Ascending aorta (tissue), 2 donors: ENCODE measurements around the gene TAF15. TPM values are rescaled to one million over a fixed set of nuclear protein-coding genes. Genes with fewer than 3 reads are reported as not detected.
A peak's percentile ranks its signal among the peaks of the same experiment; 100 is the strongest.

Experiments used
- DNase-seq, 2 donors: peaks; one replicate each; pipeline ENCODE4 v3.0.0-alpha.2; 2019; ENCODE audit warnings: low spot score in 2 of 2
- H3K27ac ChIP-seq, 2 donors: fragments of 200-600 bp; sonication (generic); one replicate each; pipeline ENCODE4 v1.5.1; 2016 to 2017; ENCODE audit warnings: mild to moderate bottlenecking in 1 of 2
- H3K27me3 ChIP-seq: fragments of 200-600 bp; sonication (generic); one replicate; pipeline ENCODE4 v1.5.1; 2017
- H3K36me3 ChIP-seq, 2 donors: fragments of 200-600 bp; sonication (generic); one replicate each; pipeline ENCODE4 v1.5.1; 2016
- H3K4me1 ChIP-seq, 2 donors: fragments of 200-600 bp; sonication (generic); one replicate each; pipeline ENCODE4 v1.5.1; 2016 to 2017; ENCODE audit warnings: mild to moderate bottlenecking in 1 of 2
- H3K4me3 ChIP-seq, 2 donors: fragments of 200-600 bp; sonication (generic); one replicate each; pipeline ENCODE4 v1.5.1; 2016 to 2017; ENCODE audit warnings: mild to moderate bottlenecking in 1 of 2
- H3K9me3 ChIP-seq, 2 donors: fragments of 200-600 bp; sonication (generic); one replicate each; pipeline ENCODE4 v1.5.1; 2016
- CTCF ChIP-seq, 3 experiments: fragments of 200-600 bp in 2 of 3; fragments of 450-650 bp in 1 of 3; sonication (generic) in 2 of 3; IDR thresholded peaks; one replicate each; pipeline ENCODE4 v1.5.1; 2016 to 2019; ENCODE audit warnings: antibody characterized with exemption in 3 of 3, mild to moderate bottlenecking in 1 of 3, moderate library complexity in 1 of 3
- intact Hi-C: fragments of 100-400 bp; cut with DNase I; formaldehyde crosslinking; loops from one replicate; pipeline ENCODE4 v1.15.1; 2023
- total RNA-seq: library from RNA; depleted of rRNA; stranded (reverse); fragments of >200 nt; gene quantifications from one replicate; pipeline ENCODE4 v1.1.0, GENCODE V29; 2016

The TAF15 gene
- total RNA-seq, 1 donor from 2014 or later, result 49.6 TPM

- H3K27ac ChIP-seq, result no peak overlapping the region
- no peaks in the 10 kb centered on the region for H3K27me3 ChIP-seq
- H3K36me3 ChIP-seq, result no peaks in the 10 kb centered on the region
- peaks cover 0 to 4% of the 10 kb centered on the region in 2 donors for H3K4me1 ChIP-seq
- TF ChIP-seq CTCF (IDR thresholded peaks at IDR 0.05), result no peak
- H3K9me3 ChIP-seq, result no peaks in the 10 kb centered on the region
- H3K4me3 ChIP-seq, result peak overlapping the region; percentile 54 to 67
- intact Hi-C loops, result no loop called here
- no peak for DNase-seq
These were observed 13.4 kb upstream of the TAF15 start for GRCh38 chr17:35795871-35796265.

- Histone ChIP-seq H3K27ac (no peak overlapping the region), H3K27me3 (no peaks in the 10 kb centered on the region), H3K4me1 (peaks cover 4 to 14% of the 10 kb centered on the region in 2 donors), H3K9me3 (no peaks in the 10 kb centered on the region), H3K4me3 (no peak overlapping the region), H3K36me3 (no peaks in the 10 kb centered on the region)
- intact Hi-C loops, result no loop called here
- DNase-seq, result no peak
- no peak for TF ChIP-seq CTCF (IDR thresholded peaks at IDR 0.05)
These were observed 12.3 kb upstream of the TAF15 start for GRCh38 chr17:35796942-35797341.

GRCh38 chr17:35797370-35797769 is 11.9 kb upstream of the TAF15 start:
- no peak for DNase-seq
- Histone ChIP-seq H3K9me3 (no peaks in the 10 kb centered on the region), H3K4me1 (peaks cover 4 to 15% of the 10 kb centered on the region in 2 donors), H3K27me3 (no peaks in the 10 kb centered on the region), H3K36me3 (no peaks in the 10 kb centered on the region), H3K27ac (no peak overlapping the region), H3K4me3 (no peak overlapping the region)
- TF ChIP-seq CTCF (IDR thresholded peaks at IDR 0.05), result no peak
- intact Hi-C loops, result no loop called here

- no peak for DNase-seq
- H3K27ac ChIP-seq, result no peak overlapping the region
These were observed 11.4 kb upstream of the TAF15 start for GRCh38 chr17:35797918-35798317.

GRCh38 chr17:35799942-35800341 is 9.3 kb upstream of the TAF15 start:
- no peak overlapping the region for H3K4me3 ChIP-seq
- peaks cover 4 to 17% of the 10 kb centered on the region in 2 donors for H3K4me1 ChIP-seq
- no peaks in the 10 kb centered on the region for H3K9me3 ChIP-seq
- H3K27ac ChIP-seq, result peak overlapping the region; percentile 18 to 47
- H3K27me3 ChIP-seq, result no peaks in the 10 kb centered on the region
- peak in 1 of 2 donors; percentile 83 for DNase-seq
- no peaks in the 10 kb centered on the region for H3K36me3 ChIP-seq
- no peak for TF ChIP-seq CTCF (IDR thresholded peaks at IDR 0.05)
- intact Hi-C loops, result loop anchor here (10.0 kb wide), 1 partner anchor 1545 kb away; the partner anchor contains the start of gene CCL2

More at GRCh38 chr17:35797918-35798317, 11.4 kb upstream of the TAF15 start:
- Histone ChIP-seq H3K4me3 (no peak overlapping the region), H3K27me3 (no peaks in the 10 kb centered on the region), H3K4me1 (peaks cover 4 to 15% of the 10 kb centered on the region in 2 donors), H3K9me3 (no peaks in the 10 kb centered on the region), H3K36me3 (no peaks in the 10 kb centered on the region)
- intact Hi-C loops, result no loop called here
- TF ChIP-seq CTCF (IDR thresholded peaks at IDR 0.05), result no peak
